Astrocyte of the cerebellum (primary cell): ENCODE measurements around the gene KCNJ6.

Experiments used
- DNase-seq: peaks from one replicate; pipeline ENCODE4 v3.0.0-alpha.2; 2011; ENCODE audit warnings: low read depth
- H3K4me3 ChIP-seq: 2 replicates; pipeline ENCODE4 v1.5.1; 2011; ENCODE audit warnings: mild to moderate bottlenecking, low read depth, low read length, moderate library complexity
- in situ Hi-C: cut with HindIII; loops from 2 replicates; pipeline ENCODE4 v1.10.0; 2017; ENCODE audit warnings: low sequenced_read_pairs
- TF ChIP-seq, protein P1 (sequence below): IDR thresholded peaks from 2 replicates; pipeline ENCODE4 v1.5.1; 2012; ENCODE audit warnings: low read length, low read depth, moderate library complexity, mild to moderate bottlenecking; ENCODE audit errors: missing control alignments

Gene KCNJ6

DNA sequence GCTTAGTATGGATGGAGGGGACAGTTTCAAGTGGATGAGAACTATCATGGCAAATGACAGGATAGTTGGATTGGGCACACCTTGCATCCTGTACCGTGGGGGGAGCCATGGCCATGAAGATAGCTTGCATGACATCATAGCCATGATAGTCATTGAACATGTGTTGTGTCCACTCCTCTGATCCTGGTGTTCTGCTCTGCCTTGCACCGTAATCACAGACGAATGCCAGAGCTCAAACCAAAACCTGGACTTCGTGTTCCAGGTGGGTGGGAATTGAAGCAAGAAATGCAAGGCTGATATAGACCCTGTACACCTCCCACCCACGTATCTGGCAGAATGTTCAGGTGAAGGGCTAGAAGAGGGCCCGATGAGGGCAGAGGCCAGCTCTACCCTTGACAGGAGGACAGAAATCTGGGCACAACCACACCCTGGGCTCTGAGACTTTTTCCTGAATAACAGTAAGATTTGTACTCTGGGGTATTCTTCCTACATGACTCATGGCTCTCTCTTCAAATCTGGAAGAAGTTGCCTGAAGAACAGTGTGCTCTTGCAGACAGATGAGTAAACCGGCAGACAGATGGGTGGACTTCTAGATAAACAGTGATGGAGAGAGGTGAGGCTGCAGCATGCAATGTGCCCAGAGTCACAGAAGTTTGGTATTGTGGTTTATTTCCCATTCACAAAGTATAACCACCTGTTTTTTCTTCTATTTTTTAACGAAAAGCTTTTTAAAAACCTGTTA is 45.0 kb downstream of the KCNJ6 start:
- TF ChIP-seq, protein P1, sequence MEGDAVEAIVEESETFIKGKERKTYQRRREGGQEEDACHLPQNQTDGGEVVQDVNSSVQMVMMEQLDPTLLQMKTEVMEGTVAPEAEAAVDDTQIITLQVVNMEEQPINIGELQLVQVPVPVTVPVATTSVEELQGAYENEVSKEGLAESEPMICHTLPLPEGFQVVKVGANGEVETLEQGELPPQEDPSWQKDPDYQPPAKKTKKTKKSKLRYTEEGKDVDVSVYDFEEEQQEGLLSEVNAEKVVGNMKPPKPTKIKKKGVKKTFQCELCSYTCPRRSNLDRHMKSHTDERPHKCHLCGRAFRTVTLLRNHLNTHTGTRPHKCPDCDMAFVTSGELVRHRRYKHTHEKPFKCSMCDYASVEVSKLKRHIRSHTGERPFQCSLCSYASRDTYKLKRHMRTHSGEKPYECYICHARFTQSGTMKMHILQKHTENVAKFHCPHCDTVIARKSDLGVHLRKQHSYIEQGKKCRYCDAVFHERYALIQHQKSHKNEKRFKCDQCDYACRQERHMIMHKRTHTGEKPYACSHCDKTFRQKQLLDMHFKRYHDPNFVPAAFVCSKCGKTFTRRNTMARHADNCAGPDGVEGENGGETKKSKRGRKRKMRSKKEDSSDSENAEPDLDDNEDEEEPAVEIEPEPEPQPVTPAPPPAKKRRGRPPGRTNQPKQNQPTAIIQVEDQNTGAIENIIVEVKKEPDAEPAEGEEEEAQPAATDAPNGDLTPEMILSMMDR, result no peak
- no peak for DNase-seq
- no peak overlapping the region for H3K4me3 ChIP-seq
- in situ Hi-C loops, result no loop called here

DNA sequence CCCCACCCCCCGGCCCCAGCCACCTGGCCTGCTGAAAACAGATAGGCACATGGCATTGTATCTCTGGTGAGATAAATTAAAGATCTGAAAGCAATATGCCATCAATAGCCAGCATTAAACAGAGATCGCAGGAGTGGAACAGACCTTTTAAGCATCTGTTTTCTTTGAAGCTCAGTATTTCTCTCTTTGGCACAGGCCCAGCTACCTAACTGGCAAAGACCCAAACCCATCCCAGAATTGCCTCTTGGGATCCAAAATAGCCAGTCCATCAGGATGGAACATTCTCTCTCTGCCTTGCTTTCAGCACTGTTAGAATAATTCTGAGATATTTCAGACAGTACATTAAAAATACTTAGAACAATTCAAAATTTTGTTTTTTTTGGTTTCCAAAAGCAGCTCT is 46.0 kb downstream of the KCNJ6 start:
- TF ChIP-seq, protein P1, result no peak
- DNase-seq, result no peak
- no peak overlapping the region for H3K4me3 ChIP-seq
- in situ Hi-C loops, result no loop called here

DNA sequence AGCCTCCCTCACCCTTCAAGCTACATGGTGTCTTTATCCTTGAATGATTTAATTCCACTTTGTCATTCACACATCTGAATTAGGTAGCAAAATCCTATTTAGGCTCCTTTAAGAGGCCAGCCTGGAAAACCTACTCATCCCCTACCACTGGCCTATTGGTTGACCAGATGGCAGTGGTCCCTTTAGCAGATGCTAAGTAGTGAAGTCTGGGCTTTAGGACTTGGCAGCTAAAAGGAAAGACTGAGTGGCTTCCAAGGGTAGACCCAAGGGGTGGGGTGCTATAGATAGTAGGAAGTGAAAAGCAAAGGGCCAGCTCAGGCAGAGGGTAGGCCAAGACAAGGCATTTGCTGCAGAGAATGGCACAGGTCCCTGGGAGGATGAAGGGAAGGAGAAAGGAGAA is 46.6 kb downstream of the KCNJ6 start:
- no peak for DNase-seq
- TF ChIP-seq, protein P1, result no peak
- no peak overlapping the region for H3K4me3 ChIP-seq
- in situ Hi-C loops, result no loop called here

DNA sequence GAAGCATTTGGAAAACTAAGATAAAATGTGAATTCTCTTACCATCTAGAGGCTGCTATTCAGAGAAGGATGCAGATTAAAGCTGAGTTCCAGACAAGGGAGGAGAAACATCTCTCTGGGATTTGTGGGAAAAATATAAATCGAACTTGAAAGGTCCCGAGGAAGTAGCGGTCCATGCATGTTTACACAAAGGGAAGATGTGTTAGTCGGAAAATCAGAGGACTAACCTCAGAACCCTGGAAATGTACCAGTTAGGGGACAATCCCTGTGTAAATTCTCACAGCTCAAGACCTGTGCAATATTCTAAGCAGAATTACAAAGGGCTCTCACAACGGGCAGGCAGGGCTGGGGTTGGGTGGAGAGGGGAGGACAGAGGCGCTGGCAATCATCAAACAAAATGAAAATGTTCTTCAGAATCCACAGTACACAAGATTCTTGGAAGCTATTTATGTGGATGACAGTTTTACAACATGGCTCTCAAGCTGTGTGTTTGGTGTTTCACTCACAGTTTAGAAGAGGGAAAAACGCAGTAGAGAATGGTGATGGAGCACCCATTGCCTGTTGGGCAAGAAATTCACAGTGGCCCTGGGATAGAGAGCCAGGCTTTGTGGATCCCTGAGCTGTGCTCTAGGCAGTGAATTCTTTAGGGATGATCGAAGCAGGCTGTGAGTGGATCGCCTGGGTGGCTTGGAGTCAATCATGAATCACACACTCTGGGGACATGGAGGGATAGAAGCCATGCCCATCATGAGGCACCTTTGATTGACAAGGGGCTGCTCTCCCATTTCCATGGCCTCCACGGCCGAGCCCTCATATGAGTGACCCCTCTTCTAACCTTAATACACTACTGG is 47.6 kb downstream of the KCNJ6 start:
- H3K4me3 ChIP-seq, result no peak overlapping the region
- no peak for DNase-seq
- TF ChIP-seq, protein P1, result no peak
- in situ Hi-C loops, result no loop called here

DNA sequence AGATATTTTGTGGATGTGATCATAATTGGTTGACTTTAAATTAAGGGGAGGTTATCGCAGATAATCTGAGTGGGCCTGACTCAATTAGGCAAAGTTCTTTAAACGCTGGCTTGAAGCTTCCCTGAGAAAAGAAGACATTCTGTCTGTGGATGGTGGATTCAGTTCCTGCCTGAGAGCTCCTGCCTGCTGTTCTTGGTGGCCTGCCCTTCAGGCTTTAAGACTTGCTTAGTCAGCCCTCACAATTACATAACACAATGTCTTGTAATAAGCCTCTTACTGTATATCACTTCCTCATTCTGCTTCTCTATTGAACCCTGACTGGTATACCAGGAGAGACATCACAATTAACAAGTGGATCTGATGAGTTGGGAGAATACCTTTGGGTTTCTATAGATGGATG is 50.2 kb downstream of the KCNJ6 start:
- in situ Hi-C loops, result no loop called here
- no peak for DNase-seq
- no peak overlapping the region for H3K4me3 ChIP-seq
- TF ChIP-seq, protein P1, result no peak

DNA sequence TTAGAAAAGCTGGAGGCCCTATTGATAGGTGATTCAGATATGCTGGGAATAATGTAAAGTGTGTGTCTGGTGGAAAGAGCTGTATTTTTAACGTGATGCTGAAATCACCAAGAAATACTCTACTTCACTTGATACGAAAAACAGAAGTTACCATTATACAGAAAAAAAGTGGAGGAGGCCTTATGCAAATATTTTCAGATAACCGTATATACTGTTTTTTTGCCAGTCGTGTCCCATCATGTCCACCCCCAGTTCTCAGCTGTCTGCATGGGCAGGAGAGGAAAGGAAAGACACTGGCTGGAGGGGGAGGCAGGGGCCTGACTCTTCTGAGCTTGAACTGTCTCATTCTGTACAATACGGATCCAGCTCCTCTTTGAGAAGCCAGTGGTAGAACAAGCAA is 51.1 kb downstream of the KCNJ6 start:
- no peak for DNase-seq
- in situ Hi-C loops, result no loop called here
- H3K4me3 ChIP-seq, result no peak overlapping the region
- TF ChIP-seq, protein P1, result no peak
